Endothelial cell of umbilical vein (primary cell): Measurements from ENCODE around the gene SNN. TPM values are rescaled to one million over a fixed set of nuclear protein-coding genes. Genes with fewer than 3 reads are reported as not detected.

Source experiments
- BruUV-seq: library from RNA; stranded (reverse); fragments of 400-500 nt; replicated peaks from 2 replicates; lab custom pipeline; 2021; lab: Mats Ljungman, UMichigan
- CTCF ChIA-PET: fragments of 300-600, 350-600 bp; sonication (Branson Sonifier 250); formaldehyde crosslinking; loops from one replicate; lab custom pipeline; 2021; ENCODE audit warnings: antibody characterized with exemption, inconsistent platforms; lab: Charles Lee
- POLR2A ChIA-PET: fragments of 300-600, 350-600 bp; sonication (Branson Sonifier 250); formaldehyde crosslinking; loops from one replicate; lab custom pipeline; 2021; ENCODE audit warnings: antibody characterized with exemption, inconsistent platforms; lab: Charles Lee
- DNase-seq: peaks from one replicate; pipeline ENCODE4 v3.0.0-alpha.2; 2011; ENCODE audit warnings: low read depth, low spot score
- FAIRE-seq: peaks from 2 replicates; lab custom pipeline; 2011; peaks lifted over from hg19 to GRCh38; lab: Jason Lieb, UNC
- H2AFZ ChIP-seq: 2 replicates; pipeline ENCODE4 v1.6.0; 2012; ENCODE audit warnings: low read depth, low read length, control low read depth, inconsistent platforms
- H3K27ac ChIP-seq: 2 replicates; pipeline ENCODE4 v1.5.1; 2011; ENCODE audit warnings: low read depth, mild to moderate bottlenecking, control low read depth, low read length, moderate library complexity; ENCODE audit not compliant: insufficient read depth
- H3K27me3 ChIP-seq, 2 experiments: 2 replicates each; pipeline versions ENCODE4 v1.6.0 to v1.6.1; 2011; ENCODE audit warnings: low read length in 2 of 2, mixed read lengths in 1 of 2; ENCODE audit not compliant: control insufficient read depth in 2 of 2, insufficient read depth in 2 of 2
- H3K36me3 ChIP-seq, 2 experiments: 2 replicates in 1 of 2; 3 replicates in 1 of 2; pipeline ENCODE4 v1.5.1; 2011; ENCODE audit warnings: low read length in 2 of 2, mild to moderate bottlenecking in 1 of 2, moderate library complexity in 1 of 2; ENCODE audit not compliant: control insufficient read depth in 2 of 2, insufficient read depth in 2 of 2; ENCODE audit errors: extremely low read depth in 1 of 2
- H3K4me1 ChIP-seq: 3 replicates; pipeline ENCODE4 v1.5.1; 2011; ENCODE audit warnings: mild to moderate bottlenecking, low read length; ENCODE audit not compliant: control insufficient read depth, insufficient read depth; ENCODE audit errors: extremely low read depth
- H3K4me2 ChIP-seq: 2 replicates; pipeline ENCODE4 v1.6.1; 2011; ENCODE audit warnings: low read length, control low read depth, mixed read lengths; ENCODE audit not compliant: insufficient read depth
- H3K4me3 ChIP-seq, 3 experiments: fragments of 200-600 bp in 1 of 3; sonication (generic), shearing (Covaris generic) in 1 of 3; replicated peaks in 1 of 3; 2 replicates each; pipeline ENCODE4 v1.5.1; 2011 to 2016; ENCODE audit warnings: control low read depth in 3 of 3, low read length in 3 of 3, mild to moderate bottlenecking in 2 of 3, inconsistent platforms in 1 of 3, low read depth in 1 of 3, moderate library complexity in 1 of 3; ENCODE audit not compliant: insufficient read depth in 1 of 3
- H3K79me2 ChIP-seq: 2 replicates; pipeline ENCODE4 v1.6.0; 2012; ENCODE audit warnings: low read length, inconsistent platforms; ENCODE audit not compliant: control insufficient read depth, insufficient read depth
- H3K9ac ChIP-seq: replicated peaks from 2 replicates; pipeline ENCODE3; 2011; ENCODE audit warnings: low read length, control low read depth; ENCODE audit not compliant: insufficient read depth; ENCODE audit errors: extremely low read depth
- H3K9me1 ChIP-seq: replicated peaks from 3 replicates; pipeline ENCODE4 v1.6.0; 2011; ENCODE audit warnings: mild to moderate bottlenecking, low read length; ENCODE audit not compliant: control insufficient read depth, insufficient read depth; ENCODE audit errors: extremely low read depth
- H3K9me3 ChIP-seq: replicated peaks from 2 replicates; pipeline ENCODE4 v1.5.1; 2012; ENCODE audit warnings: low read length, inconsistent platforms; ENCODE audit not compliant: control insufficient read depth, insufficient read depth
- H4K20me1 ChIP-seq: replicated peaks from 2 replicates; pipeline ENCODE3; 2011; ENCODE audit warnings: mild to moderate bottlenecking, low read length; ENCODE audit not compliant: control insufficient read depth, insufficient read depth; ENCODE audit errors: extremely low read depth
- CTCF ChIP-seq, 2 donors: IDR thresholded peaks; 1 replicate in 1 of 2; 2 replicates in 1 of 2; pipeline ENCODE4 v1.5.1; 2011; ENCODE audit warnings: low read length in 2 of 2, mild to moderate bottlenecking in 2 of 2, moderate library complexity in 2 of 2, control low read depth in 1 of 2, inconsistent platforms in 1 of 2, low read depth in 1 of 2; ENCODE audit not compliant: insufficient read depth in 1 of 2; ENCODE audit errors: extremely low read depth in 1 of 2
- EZH2 ChIP-seq: IDR thresholded peaks from 2 replicates; pipeline ENCODE4 v1.6.1; 2012; ENCODE audit warnings: borderline replicate concordance, low read depth, mild to moderate bottlenecking, moderate library complexity, low read length, inconsistent platforms; ENCODE audit not compliant: severe bottlenecking
- FOS ChIP-seq: IDR thresholded peaks from 2 replicates; pipeline ENCODE4 v1.6.1; 2011; ENCODE audit warnings: mild to moderate bottlenecking, low read length, moderate library complexity, borderline replicate concordance; ENCODE audit not compliant: insufficient read depth
- GATA2 ChIP-seq: IDR thresholded peaks from 2 replicates; pipeline ENCODE4 v1.7.0; 2011; ENCODE audit warnings: low read depth, mild to moderate bottlenecking, moderate library complexity, mixed read lengths, low read length; ENCODE audit not compliant: insufficient read length, insufficient read depth
- JUN ChIP-seq: IDR thresholded peaks from 2 replicates; pipeline ENCODE4 v1.6.1; 2011; ENCODE audit warnings: borderline replicate concordance, low read depth; ENCODE audit not compliant: insufficient read length, insufficient read depth
- MAX ChIP-seq: IDR thresholded peaks from 2 replicates; pipeline ENCODE4 v1.6.1; 2011; ENCODE audit not compliant: insufficient read depth, insufficient read length
- MYC ChIP-seq: IDR thresholded peaks from one replicate; pipeline ENCODE4 v1.6.1; 2011; ENCODE audit warnings: mild to moderate bottlenecking, low read depth, low read length
- POLR2A ChIP-seq: IDR thresholded peaks from 2 replicates; pipeline ENCODE4 v1.6.1; 2012; ENCODE audit warnings: low read depth, mild to moderate bottlenecking, control low read depth, low read length
- POLR2AphosphoS5 ChIP-seq: IDR thresholded peaks from 2 replicates; pipeline ENCODE4 v1.6.1; 2012; ENCODE audit warnings: low read depth, mild to moderate bottlenecking, control low read depth, low read length, moderate library complexity; ENCODE audit not compliant: insufficient read depth
- dilution Hi-C: fragments of 300-500 bp; cut with MboI; formaldehyde crosslinking; loops from one replicate; pipeline ENCODE4 v1.15.0; 2019; ENCODE audit warnings: low sequenced_read_pairs; ENCODE audit not compliant: extremely low pct_ligation_motif_present
- intact Hi-C: fragments of 100-400 bp; cut with micrococcal nuclease; formaldehyde crosslinking; loops from one replicate; pipeline ENCODE4 v1.10.0; 2022
- polyA plus RNA-seq, 4 experiments: library from polyadenylated mRNA; depleted of rRNA in 3 of 4; stranded (reverse) in 3 of 4; unstranded in 1 of 4; fragments of >200 nt; gene quantifications; 2 replicates each; pipeline versions ENCODE4 v1.2.1 to v1.2.3, GENCODE V29; 2011 to 2012; ENCODE audit warnings: missing spikeins in 1 of 4
- total RNA-seq: library from RNA; stranded (reverse); gene quantifications from 2 replicates; pipeline ENCODE4 v1.2.3, GENCODE V29; 2021

SNN gene
- total and polyA plus RNA-seq, 2 donors (not counting 3 experiments of a cell fraction or from before 2014, with no cell fraction given) = 17.7 to 24.1 TPM

GRCh38 chr16:11715246-11715947 lies 47.1 kb downstream of the SNN start:
- H3K9me3 ChIP-seq = no peaks in the 10 kb centered on the region
- ChIA-PET POLR2A (no interaction called here), CTCF (interaction anchor here (0.6 to 3.2 kb wide), 17 partner anchors 9 to 751 kb away, joined by 3 to 81 read pairs (median 6); no protein-coding TSS in a partner anchor)
- intact Hi-C loops = no loop called here
- no peaks in the 10 kb centered on the region for H4K20me1 ChIP-seq
- no peaks in the 10 kb centered on the region for H3K27me3 ChIP-seq
- H3K27ac ChIP-seq = no peak overlapping the region
- H3K4me3 ChIP-seq = no peak overlapping the region
- no peak for DNase-seq
- H3K4me2 ChIP-seq = no peak overlapping the region
- H3K9me1 ChIP-seq = no peaks in the 10 kb centered on the region
- no TSS peak for BruUV-seq
- no peaks in the 10 kb centered on the region for H3K4me1 ChIP-seq
- FAIRE-seq = no peak
- dilution Hi-C loops = no loop called here
- H3K9ac ChIP-seq = no peak overlapping the region
- H3K36me3 ChIP-seq = peaks cover 6 to 16% of the 10 kb centered on the region in 2 experiments
- peaks cover 2% of the 10 kb centered on the region for H3K79me2 ChIP-seq
- no peak overlapping the region for H2AFZ ChIP-seq
- TF ChIP-seq MAX (no peak), EZH2 (no peak), MYC (no peak), POLR2A (no peak)

GRCh38 chr16:11716336-11716735 lies 48.1 kb downstream of the SNN start:
- intact Hi-C loops = no loop called here
- H3K36me3 ChIP-seq = peaks cover 6 to 12% of the 10 kb centered on the region in 2 experiments
- no peaks in the 10 kb centered on the region for H3K9me1 ChIP-seq
- H2AFZ ChIP-seq = no peak overlapping the region
- no peak for FAIRE-seq
- TF ChIP-seq CTCF (IDR thresholded peaks at IDR 0.05; ENCODE audit: extremely low read depth in 1 of 2, insufficient read depth in 1 of 2, low read depth in 1 of 2, low read length in 2 of 2) = no peak
- no peak for TF ChIP-seq MAX
- TF ChIP-seq GATA2 = no peak
- TF ChIP-seq EZH2 = no peak
- no peak for TF ChIP-seq POLR2AphosphoS5
- no peak for TF ChIP-seq JUN
- no peak for TF ChIP-seq POLR2A
- no peak for TF ChIP-seq FOS
- TF ChIP-seq MYC = no peak
- dilution Hi-C loops = no loop called here
- H3K9ac ChIP-seq = no peak overlapping the region
- DNase-seq = no peak
- H4K20me1 ChIP-seq = no peaks in the 10 kb centered on the region
- H3K9me3 ChIP-seq = no peaks in the 10 kb centered on the region
- CTCF ChIA-PET = interaction anchor here (0.9 to 3.2 kb wide), 3 partner anchors 184 to 320 kb away, joined by 3 to 67 read pairs (median 7); no protein-coding TSS in a partner anchor
- BruUV-seq = no TSS peak
- H3K27me3 ChIP-seq = no peaks in the 10 kb centered on the region
- H3K79me2 ChIP-seq = no peaks in the 10 kb centered on the region
- no peak overlapping the region for H3K27ac ChIP-seq
- POLR2A ChIA-PET = no interaction called here
- no peak overlapping the region for H3K4me3 ChIP-seq
- no peak overlapping the region for H3K4me2 ChIP-seq
- H3K4me1 ChIP-seq = no peaks in the 10 kb centered on the region
